ENCODE data around the gene NNAT.

GRCh38 chr20:37510226-37510625 is 10.8 kb upstream of the NNAT start:
- TF ChIP-seq CTCF (IDR thresholded peaks at IDR 0.05) (no peak), ZFX (IDR thresholded peaks at IDR 0.05; ENCODE audit: borderline replicate concordance) (no peak)
